Stimulated activated CD4-positive, alpha-beta T cell treated with anti-CD3 and anti-CD28 coated beads, TNF-alpha, amount 100 ng/mL, for 24 hours (primary cell): ENCODE results near the gene TMEM183A.

Experiments used
- DNase-seq, 3 experiments: peaks; one replicate each; pipeline ENCODE4 v3.0.0-alpha.2; 2020; ENCODE audit warnings: low read depth in 3 of 3

The TMEM183A gene

GRCh38 chr1:203069030-203069747 lies 62.0 kb downstream of the TMEM183A start:
- no peak for DNase-seq

GRCh38 chr1:203072002-203072602 lies 64.9 kb downstream of the TMEM183A start:
- DNase-seq: no peak

- DNase-seq: no peak
Measured at GRCh38 chr1:203072911-203073310, 65.7 kb downstream of the TMEM183A start.

- DNase-seq: no peak
Measured at GRCh38 chr1:203073469-203073868, 66.3 kb downstream of the TMEM183A start.
